ENCODE measurements around the gene UROS. TPM values are rescaled to one million over a fixed set of nuclear protein-coding genes. Genes with fewer than 3 reads are reported as not detected.

UROS gene
- total and polyA plus RNA-seq, 8 donors, result 8.2 to 60.9 (median 22.5) TPM

GRCh38 chr10:125843603-125844329 is 20.7 kb upstream of the UROS start:
- no peak for DNase-seq
- H3K9me3 ChIP-seq, result no peaks in the 10 kb centered on the region
- no peaks in the 10 kb centered on the region for H3K27me3 ChIP-seq
- peaks cover 0 to 17% (median 9%) of the 10 kb centered on the region in 4 donors for H3K4me1 ChIP-seq
- H3K4me3 ChIP-seq, result no peak overlapping the region
- H3K27ac ChIP-seq, result no peak overlapping the region
- no peak for TF ChIP-seq POLR2AphosphoS5 (IDR thresholded peaks at IDR 0.05)
- no peak for TF ChIP-seq CTCF (IDR thresholded peaks at IDR 0.05)
- TF ChIP-seq EP300 (IDR thresholded peaks at IDR 0.05), result no peak
- TF ChIP-seq POLR2A (IDR thresholded peaks at IDR 0.05), result no peak
- WGBS, 5 donors, result 85 to 90% (median 88%) methylated on average over 9 of the region's 9 CpGs
- peaks cover 44 to 97% (median 78%) of the 10 kb centered on the region in 4 donors for H3K36me3 ChIP-seq
- intact Hi-C loops (cut with DNase I; ENCODE audit: low total_unique reads), result no loop called here

- Histone ChIP-seq H3K27me3 (no peaks in the 10 kb centered on the region), H3K36me3 (peaks cover 65 to 100% (median 80%) of the 10 kb centered on the region in 4 donors), H3K4me1 (peaks cover 0 to 17% (median 6%) of the 10 kb centered on the region in 4 donors), H3K9me3 (no peaks in the 10 kb centered on the region), H3K27ac (no peak overlapping the region), H3K4me3 (no peak overlapping the region)
- TF ChIP-seq POLR2AphosphoS5 (IDR thresholded peaks at IDR 0.05) (no peak), POLR2A (IDR thresholded peaks at IDR 0.05) (no peak), EP300 (IDR thresholded peaks at IDR 0.05) (no peak), CTCF (IDR thresholded peaks at IDR 0.05) (no peak)
- 60 to 72% (median 63%) methylated on average over 3 of the region's 3 CpGs for WGBS, 5 donors
- intact Hi-C loops (cut with DNase I; ENCODE audit: low total_unique reads), result no loop called here
- no peak for DNase-seq
Measured at GRCh38 chr10:125840955-125841354, 17.9 kb upstream of the UROS start.

- Histone ChIP-seq H3K4me1 (peaks cover 0 to 17% (median 6%) of the 10 kb centered on the region in 4 donors), H3K27ac (no peak overlapping the region), H3K9me3 (no peaks in the 10 kb centered on the region), H3K36me3 (peaks cover 65 to 100% (median 81%) of the 10 kb centered on the region in 4 donors), H3K4me3 (no peak overlapping the region), H3K27me3 (no peaks in the 10 kb centered on the region)
- 93 to 98% (median 94%) methylated on average over 9 of the region's 9 CpGs for WGBS, 5 donors
- intact Hi-C loops (cut with DNase I; ENCODE audit: low total_unique reads), result no loop called here
- TF ChIP-seq CTCF (IDR thresholded peaks at IDR 0.05) (no peak), POLR2AphosphoS5 (IDR thresholded peaks at IDR 0.05) (no peak), EP300 (IDR thresholded peaks at IDR 0.05) (no peak), POLR2A (IDR thresholded peaks at IDR 0.05) (no peak)
- no peak for DNase-seq
Measured at GRCh38 chr10:125840406-125840805, 17.3 kb upstream of the UROS start.

GRCh38 chr10:125838802-125839575 is 15.9 kb upstream of the UROS start:
- no peak for TF ChIP-seq POLR2AphosphoS5 (IDR thresholded peaks at IDR 0.05)
- no peak for TF ChIP-seq CTCF (IDR thresholded peaks at IDR 0.05)
- no peak for TF ChIP-seq EP300 (IDR thresholded peaks at IDR 0.05)
- TF ChIP-seq POLR2A (IDR thresholded peaks at IDR 0.05), result no peak
- DNase-seq, result no peak

More at GRCh38 chr10:125838802-125839575, 15.9 kb upstream of the UROS start:
- Histone ChIP-seq H3K9me3 (no peaks in the 10 kb centered on the region), H3K27ac (peak overlapping the region in 1 of 5 donors; percentile 14), H3K36me3 (peaks cover 71 to 100% (median 91%) of the 10 kb centered on the region in 4 donors), H3K4me1 (peaks cover 0 to 12% (median 1%) of the 10 kb centered on the region in 4 donors), H3K4me3 (no peak overlapping the region), H3K27me3 (no peaks in the 10 kb centered on the region)
- intact Hi-C loops (cut with DNase I; ENCODE audit: low total_unique reads), result no loop called here
- whole genome bisulfite sequencing, 5 donors, result 72 to 89% (median 81%) methylated on average over 8 to 9 of the region's 9 CpGs
